NCI-H510A treated with DMSO at 0.1 percent for 48 hours (cell line): ENCODE data around the gene TIGD6.
"Not testable (repeated sequence)": the region's sequence is repeated elsewhere in the genome, so short reads cannot be mapped to it uniquely, and the experiment has no call there.

Experiments used
- DNase-seq: peaks from one replicate; lab custom pipeline; 2025; lab: John Stamatoyannopoulos, UW

Gene TIGD6

GRCh38 chr5:149975409-149975808, 25.0 kb downstream of the TIGD6 start:
- DNase-seq: no peak

- DNase-seq: no peak
These were observed 31.1 kb downstream of the TIGD6 start for GRCh38 chr5:149969181-149969930.

GRCh38 chr5:149966946-149967345, 33.5 kb downstream of the TIGD6 start:
- DNase-seq: no peak

- DNase-seq: no peak
These were observed 36.7 kb downstream of the TIGD6 start for GRCh38 chr5:149963729-149964128.

- DNase-seq: no peak
These were observed 37.7 kb downstream of the TIGD6 start for GRCh38 chr5:149962601-149963300.

- peak; percentile 26 for DNase-seq
These were observed 38.5 kb downstream of the TIGD6 start for GRCh38 chr5:149961957-149962409.

GRCh38 chr5:149961186-149961685, 39.2 kb downstream of the TIGD6 start:
- DNase-seq: no peak

- DNase-seq: peak; percentile 98
These were observed 39.9 kb downstream of the TIGD6 start, which contains the start of gene SLC26A2 for GRCh38 chr5:149960272-149961185. Gene SLC26A2 (plus strand): TSS chr5:149960758. CDS start chr5:149977653, 16,895 bp downstream.

- DNase-seq: peak; percentile 40
These were observed 40.8 kb downstream of the TIGD6 start for GRCh38 chr5:149959406-149960236.

GRCh38 chr5:149957855-149958254, 42.6 kb downstream of the TIGD6 start:
- no peak for DNase-seq

GRCh38 chr5:149956685-149957084, 43.8 kb downstream of the TIGD6 start:
- DNase-seq: no peak

- no peak for DNase-seq
These were observed 45.7 kb downstream of the TIGD6 start for GRCh38 chr5:149954798-149955197.

GRCh38 chr5:149953436-149954121, 46.9 kb downstream of the TIGD6 start:
- DNase-seq: no peak

- no peak for DNase-seq
These were observed 49.2 kb downstream of the TIGD6 start for GRCh38 chr5:149951138-149951749.

- DNase-seq: no peak
These were observed 51.5 kb downstream of the TIGD6 start for GRCh38 chr5:149948993-149949392.

GRCh38 chr5:149946118-149946517, 54.3 kb downstream of the TIGD6 start:
- no peak for DNase-seq

GRCh38 chr5:149944666-149945065, 55.8 kb downstream of the TIGD6 start, which contains the start of gene PDE6A:
Gene PDE6A (minus strand): TSS chr5:149944793. CDS start chr5:149944673, 120 bp downstream.
- DNase-seq: no peak

- not testable (repeated sequence) for DNase-seq
These were observed 57.1 kb downstream of the TIGD6 start for GRCh38 chr5:149943177-149943949.
